NCI-H226 (cell line): ENCODE results near the gene SIK2.

Experiments used
- DNase-seq: peaks from one replicate; pipeline ENCODE4 v3.0.0-alpha.2; 2015

Gene SIK2

GRCh38 chr11:111660822-111661221 lies 58.6 kb downstream of the SIK2 start:
- no peak for DNase-seq

- DNase-seq, result peak; percentile 61
Observed at GRCh38 chr11:111663820-111664219, 61.6 kb downstream of the SIK2 start.

- no peak for DNase-seq
Observed at GRCh38 chr11:111665777-111666176, 63.5 kb downstream of the SIK2 start.

- DNase-seq, result no peak
Observed at GRCh38 chr11:111668980-111669379, 66.7 kb downstream of the SIK2 start.

GRCh38 chr11:111671383-111671782 lies 69.1 kb downstream of the SIK2 start:
- no peak for DNase-seq

- DNase-seq, result no peak
Observed at GRCh38 chr11:111672949-111673348, 70.7 kb downstream of the SIK2 start.

- DNase-seq, result no peak
Observed at GRCh38 chr11:111674941-111675340, 72.7 kb downstream of the SIK2 start.

- DNase-seq, result no peak
Observed at GRCh38 chr11:111675891-111676290, 73.6 kb downstream of the SIK2 start.

GRCh38 chr11:111676878-111677585 lies 74.8 kb downstream of the SIK2 start:
- DNase-seq, result peak; percentile 76

GRCh38 chr11:111680486-111681175 lies 78.4 kb downstream of the SIK2 start:
- no peak for DNase-seq

- no peak for DNase-seq
Observed at GRCh38 chr11:111683806-111684205, 81.6 kb downstream of the SIK2 start.

GRCh38 chr11:111684251-111684650 lies 82.0 kb downstream of the SIK2 start:
- no peak for DNase-seq

GRCh38 chr11:111688013-111688412 lies 85.8 kb downstream of the SIK2 start:
- no peak for DNase-seq

- no peak for DNase-seq
Observed at GRCh38 chr11:111691176-111691575, 88.9 kb downstream of the SIK2 start.

GRCh38 chr11:111691741-111692140 lies 89.5 kb downstream of the SIK2 start:
- no peak for DNase-seq

GRCh38 chr11:111693224-111693937 lies 91.1 kb downstream of the SIK2 start:
- DNase-seq, result no peak

GRCh38 chr11:111694851-111695250 lies 92.6 kb downstream of the SIK2 start:
- peak; percentile 85 for DNase-seq

GRCh38 chr11:111696556-111696955 lies 94.3 kb downstream of the SIK2 start:
- no peak for DNase-seq

- no peak for DNase-seq
Observed at GRCh38 chr11:111697933-111698371, 95.7 kb downstream of the SIK2 start.

GRCh38 chr11:111698852-111699559 lies 96.8 kb downstream of the SIK2 start:
- peak; percentile 16 for DNase-seq

GRCh38 chr11:111699579-111700156 lies 97.4 kb downstream of the SIK2 start:
- no peak for DNase-seq

- DNase-seq, result no peak
Observed at GRCh38 chr11:111700162-111700561, 97.9 kb downstream of the SIK2 start.

- no peak for DNase-seq
Observed at GRCh38 chr11:111702623-111703022, 100.4 kb downstream of the SIK2 start.
